ENCODE data around the gene PTPRN2.

GRCh38 chr7:158001621-158002320, 585.9 kb downstream of the PTPRN2 start:
- no peak for TF ChIP-seq BCL6 (CRISPR knock-in tag; IDR thresholded peaks at IDR 0.05)
- TF ChIP-seq FOXK2 (IDR thresholded peaks at IDR 0.05) = no peak
- TF ChIP-seq KMT2A (CRISPR knock-in tag; IDR thresholded peaks at IDR 0.05) = no peak
- TF ChIP-seq ZNF142 (CRISPR knock-in tag; IDR thresholded peaks at IDR 0.05) = no peak
- no peak for TF ChIP-seq AKAP8 (CRISPR knock-in tag; IDR thresholded peaks at IDR 0.05)
- TF ChIP-seq ZNF703 (CRISPR knock-in tag; IDR thresholded peaks at IDR 0.05; ENCODE audit: borderline replicate concordance) = no peak
- no peak for TF ChIP-seq MLX (CRISPR knock-in tag; IDR thresholded peaks at IDR 0.05)
- TF ChIP-seq CTCF (CRISPR knock-in tag; IDR thresholded peaks at IDR 0.05) = no peak
- TF ChIP-seq ZNF253 (CRISPR knock-in tag; IDR thresholded peaks at IDR 0.05; ENCODE audit: borderline replicate concordance) = no peak
